NCI-H2196 (cell line): Measurements from ENCODE around the gene USHBP1.

Experiments used
- DNase-seq: peaks from one replicate; lab custom pipeline; 2025; ENCODE audit not compliant: unreplicated experiment; lab: John Stamatoyannopoulos, UW

The USHBP1 gene

GRCh38 chr19:17266026-17266425 is 1.5 kb upstream of the USHBP1 start:
- no peak for DNase-seq

- no peak for DNase-seq
Measured at GRCh38 chr19:17263712-17264640, 569 bp downstream of the USHBP1 start.

GRCh38 chr19:17262557-17262956 is 2.0 kb downstream of the USHBP1 start:
- no peak for DNase-seq

GRCh38 chr19:17260842-17261325 is 3.7 kb downstream of the USHBP1 start:
- peak; percentile 88 for DNase-seq

GRCh38 chr19:17259934-17260333 is 4.6 kb downstream of the USHBP1 start:
- no peak for DNase-seq

GRCh38 chr19:17259118-17259780 is 5.3 kb downstream of the USHBP1 start:
- peak; percentile 20 for DNase-seq

GRCh38 chr19:17256130-17256529 is 8.4 kb downstream of the USHBP1 start:
- no peak for DNase-seq

- DNase-seq: peak; percentile 51
Measured at GRCh38 chr19:17255150-17255621, 9.4 kb downstream of the USHBP1 start.

GRCh38 chr19:17254636-17255035 is 9.9 kb downstream of the USHBP1 start:
- DNase-seq: no peak

GRCh38 chr19:17249887-17250548 is 14.5 kb downstream of the USHBP1 start:
- DNase-seq: no peak

GRCh38 chr19:17248011-17248776 is 16.4 kb downstream of the USHBP1 start:
- DNase-seq: peak; percentile 61

- DNase-seq: peak; percentile 85
Measured at GRCh38 chr19:17246681-17247425, 17.7 kb downstream of the USHBP1 start.

- no peak for DNase-seq
Measured at GRCh38 chr19:17245535-17245984, 19.0 kb downstream of the USHBP1 start, which contains the start of gene NR2F6. Gene NR2F6, minus strand, starts transcription at chr19:17245919. Its CDS starts 699 bp downstream, at chr19:17245220.

- DNase-seq: no peak
Measured at GRCh38 chr19:17244618-17245534, 19.7 kb downstream of the USHBP1 start.

- no peak for DNase-seq
Measured at GRCh38 chr19:17243830-17244617, 20.5 kb downstream of the USHBP1 start.

GRCh38 chr19:17243211-17243829 is 21.2 kb downstream of the USHBP1 start:
- DNase-seq: no peak

GRCh38 chr19:17242431-17243208 is 21.9 kb downstream of the USHBP1 start:
- DNase-seq: no peak
